ENCODE data around the gene GORAB.

GORAB gene

GRCh38 chr1:170547255-170547654, 15.3 kb downstream of the GORAB start:
- Histone ChIP-seq H3K36me3 (ENCODE audit: control insufficient read depth, insufficient read depth, low read length) (peaks cover 8% of the 10 kb centered on the region), H3K27me3 (replicated peaks; ENCODE audit: control insufficient read depth, insufficient read depth, low read length) (no peaks in the 10 kb centered on the region)

GRCh38 chr1:170548497-170548896, 16.5 kb downstream of the GORAB start:
- H3K27me3 ChIP-seq (replicated peaks; ENCODE audit: control insufficient read depth, insufficient read depth, low read length), result no peaks in the 10 kb centered on the region
- peaks cover 9% of the 10 kb centered on the region for H3K36me3 ChIP-seq (ENCODE audit: control insufficient read depth, insufficient read depth, low read length)
- no peak for TF ChIP-seq CTCF (IDR thresholded peaks at IDR 0.05; ENCODE audit: insufficient read depth, low read length, poor library complexity, severe bottlenecking)
- no peak overlapping the region for H3K4me3 ChIP-seq (replicated peaks; ENCODE audit: low read depth, low read length)
- no peak for DNase-seq (ENCODE audit: extremely low read depth, insufficient read length)

More at GRCh38 chr1:170547255-170547654, 15.3 kb downstream of the GORAB start:
- no peak for DNase-seq (ENCODE audit: extremely low read depth, insufficient read length)
- no peak for TF ChIP-seq CTCF (IDR thresholded peaks at IDR 0.05; ENCODE audit: insufficient read depth, low read length, poor library complexity, severe bottlenecking)
- H3K4me3 ChIP-seq (replicated peaks; ENCODE audit: low read depth, low read length), result no peak overlapping the region

GRCh38 chr1:170555370-170555769, 23.4 kb downstream of the GORAB start:
- Histone ChIP-seq H3K36me3 (ENCODE audit: control insufficient read depth, insufficient read depth, low read length) (peaks cover 5% of the 10 kb centered on the region), H3K27me3 (replicated peaks; ENCODE audit: control insufficient read depth, insufficient read depth, low read length) (no peaks in the 10 kb centered on the region), H3K4me3 (replicated peaks; ENCODE audit: low read depth, low read length) (no peak overlapping the region)
- TF ChIP-seq CTCF (IDR thresholded peaks at IDR 0.05; ENCODE audit: insufficient read depth, low read length, poor library complexity, severe bottlenecking), result no peak
- DNase-seq (ENCODE audit: extremely low read depth, insufficient read length), result no peak

DNA sequence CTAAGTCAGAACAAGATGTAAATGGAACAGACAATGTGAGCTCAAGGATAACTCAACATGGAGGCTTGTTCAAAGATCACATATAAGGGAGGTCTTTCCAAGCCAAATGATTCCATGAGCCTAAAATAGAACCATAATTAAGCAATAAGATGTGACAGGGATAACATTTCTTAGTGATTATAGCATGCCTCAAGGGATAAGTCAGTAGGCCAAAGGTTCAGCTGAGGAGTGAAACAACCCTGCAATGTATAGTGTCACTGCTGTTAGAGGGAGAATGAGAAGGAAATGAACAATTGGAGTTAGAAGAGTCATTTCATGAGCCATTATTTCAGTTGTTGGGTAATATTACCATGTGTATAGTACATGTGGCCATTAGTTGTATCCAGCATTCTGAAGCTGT, 25.0 kb downstream of the GORAB start:
- H3K36me3 ChIP-seq (ENCODE audit: control insufficient read depth, insufficient read depth, low read length), result peaks cover 4% of the 10 kb centered on the region
- no peak overlapping the region for H3K4me3 ChIP-seq (replicated peaks; ENCODE audit: low read depth, low read length)
- H3K27me3 ChIP-seq (replicated peaks; ENCODE audit: control insufficient read depth, insufficient read depth, low read length), result no peaks in the 10 kb centered on the region
- DNase-seq (ENCODE audit: extremely low read depth, insufficient read length), result no peak
- TF ChIP-seq CTCF (IDR thresholded peaks at IDR 0.05; ENCODE audit: insufficient read depth, low read length, poor library complexity, severe bottlenecking), result no peak

DNA sequence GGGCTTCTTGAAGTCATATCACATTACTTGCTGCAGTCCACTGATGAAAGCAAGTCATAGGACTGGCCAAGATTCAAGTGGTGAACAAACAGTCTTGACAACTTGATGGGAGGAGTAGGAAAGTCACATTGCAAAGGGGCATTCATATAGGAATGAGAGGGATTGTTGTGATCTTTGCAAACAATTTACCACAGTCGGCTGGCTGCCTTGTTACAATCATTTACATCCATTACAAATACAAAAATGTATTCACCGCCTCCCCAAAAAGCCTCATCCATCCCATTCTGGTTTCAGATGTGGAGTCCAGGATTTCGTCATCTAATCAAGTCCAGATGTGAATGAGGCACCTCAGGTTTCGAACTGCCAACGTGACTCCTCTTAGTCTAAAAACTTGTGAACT, 26.8 kb downstream of the GORAB start:
- Histone ChIP-seq H3K36me3 (ENCODE audit: control insufficient read depth, insufficient read depth, low read length) (no peaks in the 10 kb centered on the region; the same call in 1 of the 2 replicates), H3K4me3 (replicated peaks; ENCODE audit: low read depth, low read length) (no peak overlapping the region), H3K27me3 (replicated peaks; ENCODE audit: control insufficient read depth, insufficient read depth, low read length) (no peaks in the 10 kb centered on the region)
- no peak for TF ChIP-seq CTCF (IDR thresholded peaks at IDR 0.05; ENCODE audit: insufficient read depth, low read length, poor library complexity, severe bottlenecking)
- DNase-seq (ENCODE audit: extremely low read depth, insufficient read length), result no peak

DNA sequence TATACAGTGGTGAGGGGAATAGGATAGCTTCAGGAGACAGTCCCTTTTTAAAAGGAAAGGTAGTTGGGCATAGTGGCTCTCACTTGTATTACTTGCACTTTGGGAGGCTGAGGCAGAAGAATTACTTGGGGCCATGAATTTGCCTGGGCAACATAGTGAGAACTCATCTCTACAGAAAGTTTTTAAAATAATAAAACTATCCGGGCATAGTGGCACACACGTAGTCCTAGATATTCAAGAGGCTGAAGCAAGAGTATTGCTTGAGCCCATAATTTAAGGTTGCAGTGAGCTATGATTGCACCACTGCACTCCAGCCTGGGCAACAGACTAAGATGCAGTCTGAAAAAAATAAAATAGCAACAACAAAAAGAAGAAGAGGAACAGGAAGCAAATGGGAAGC, 27.2 kb downstream of the GORAB start:
- no peaks in the 10 kb centered on the region; the same call in 1 of the 2 replicates for H3K36me3 ChIP-seq (ENCODE audit: control insufficient read depth, insufficient read depth, low read length)
- no peak overlapping the region for H3K4me3 ChIP-seq (replicated peaks; ENCODE audit: low read depth, low read length)
- no peaks in the 10 kb centered on the region for H3K27me3 ChIP-seq (replicated peaks; ENCODE audit: control insufficient read depth, insufficient read depth, low read length)
- DNase-seq (ENCODE audit: extremely low read depth, insufficient read length), result no peak
- no peak for TF ChIP-seq CTCF (IDR thresholded peaks at IDR 0.05; ENCODE audit: insufficient read depth, low read length, poor library complexity, severe bottlenecking)
